Mesothelial cell of epicardium (in vitro differentiated cells): ENCODE measurements around the gene LATS2. TPM values are rescaled to one million over a fixed set of nuclear protein-coding genes. Genes with fewer than 3 reads are reported as not detected.

Source experiments
- DNase-seq, 2 experiments: peaks; one replicate each; pipeline ENCODE4 v3.0.0; 2021; ENCODE audit warnings: low spot score in 2 of 2; ENCODE audit not compliant: unreplicated experiment in 2 of 2
- H3K27ac Mint-ChIP-seq: 2 replicates; pipeline ENCODE4 v1.8.0; 2021; ENCODE audit warnings: mixed read lengths
- H3K27me3 Mint-ChIP-seq: 2 replicates; pipeline ENCODE4 v1.8.0; 2021; ENCODE audit warnings: low read depth, mixed read lengths
- H3K36me3 Mint-ChIP-seq: 2 replicates; pipeline ENCODE4 v1.8.0; 2021; ENCODE audit warnings: mixed read lengths
- H3K4me1 Mint-ChIP-seq: 2 replicates; pipeline ENCODE4 v1.8.0; 2021; ENCODE audit warnings: mixed read lengths
- H3K4me3 Mint-ChIP-seq: 2 replicates; pipeline ENCODE4 v1.8.0; 2021; ENCODE audit warnings: mild to moderate bottlenecking, moderate library complexity, mixed read lengths
- H3K9me3 Mint-ChIP-seq: 2 replicates; pipeline ENCODE4 v1.8.0; 2021; ENCODE audit warnings: mixed read lengths
- total RNA-seq: library from RNA; stranded (reverse); gene quantifications from 3 replicates; pipeline ENCODE4 v1.2.1, GENCODE V29; 2021
- TF ChIP-seq, protein P1 (sequence below): fragments of 200-600 bp; sonication (generic); IDR thresholded peaks from one replicate; pipeline ENCODE4 v1.5.0; 2021; ENCODE audit warnings: antibody characterized with exemption; ENCODE audit not compliant: unreplicated experiment

Gene LATS2
- total RNA-seq, 1 donor from 2014 or later = 30.2 TPM

DNA sequence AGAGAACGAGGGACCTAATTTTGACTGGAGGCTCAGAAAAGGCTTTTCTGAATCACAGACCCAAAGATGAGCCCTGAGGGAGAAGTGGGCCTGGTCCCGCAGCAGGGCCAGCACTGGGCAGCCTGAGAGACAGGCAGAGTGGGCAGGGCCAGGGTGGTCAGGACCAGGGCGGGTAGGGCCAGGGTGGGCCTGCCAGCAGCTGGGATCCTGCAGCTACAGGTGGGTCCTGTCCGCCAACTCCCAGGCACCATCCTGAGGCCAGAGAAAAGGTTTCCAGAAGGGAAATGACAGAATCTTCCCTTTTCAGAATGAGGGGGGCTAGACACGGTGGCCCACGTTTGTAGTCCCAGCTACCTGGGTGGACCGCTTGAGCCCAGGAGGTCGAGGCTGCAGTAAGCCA lies 23.7 kb downstream of the LATS2 start:
- TF ChIP-seq, protein P1, sequence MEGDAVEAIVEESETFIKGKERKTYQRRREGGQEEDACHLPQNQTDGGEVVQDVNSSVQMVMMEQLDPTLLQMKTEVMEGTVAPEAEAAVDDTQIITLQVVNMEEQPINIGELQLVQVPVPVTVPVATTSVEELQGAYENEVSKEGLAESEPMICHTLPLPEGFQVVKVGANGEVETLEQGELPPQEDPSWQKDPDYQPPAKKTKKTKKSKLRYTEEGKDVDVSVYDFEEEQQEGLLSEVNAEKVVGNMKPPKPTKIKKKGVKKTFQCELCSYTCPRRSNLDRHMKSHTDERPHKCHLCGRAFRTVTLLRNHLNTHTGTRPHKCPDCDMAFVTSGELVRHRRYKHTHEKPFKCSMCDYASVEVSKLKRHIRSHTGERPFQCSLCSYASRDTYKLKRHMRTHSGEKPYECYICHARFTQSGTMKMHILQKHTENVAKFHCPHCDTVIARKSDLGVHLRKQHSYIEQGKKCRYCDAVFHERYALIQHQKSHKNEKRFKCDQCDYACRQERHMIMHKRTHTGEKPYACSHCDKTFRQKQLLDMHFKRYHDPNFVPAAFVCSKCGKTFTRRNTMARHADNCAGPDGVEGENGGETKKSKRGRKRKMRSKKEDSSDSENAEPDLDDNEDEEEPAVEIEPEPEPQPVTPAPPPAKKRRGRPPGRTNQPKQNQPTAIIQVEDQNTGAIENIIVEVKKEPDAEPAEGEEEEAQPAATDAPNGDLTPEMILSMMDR = no peak
- Mint-ChIP-seq H3K4me1 (peaks cover 42% of the 10 kb centered on the region), H3K27ac (no peak overlapping the region)

DNA sequence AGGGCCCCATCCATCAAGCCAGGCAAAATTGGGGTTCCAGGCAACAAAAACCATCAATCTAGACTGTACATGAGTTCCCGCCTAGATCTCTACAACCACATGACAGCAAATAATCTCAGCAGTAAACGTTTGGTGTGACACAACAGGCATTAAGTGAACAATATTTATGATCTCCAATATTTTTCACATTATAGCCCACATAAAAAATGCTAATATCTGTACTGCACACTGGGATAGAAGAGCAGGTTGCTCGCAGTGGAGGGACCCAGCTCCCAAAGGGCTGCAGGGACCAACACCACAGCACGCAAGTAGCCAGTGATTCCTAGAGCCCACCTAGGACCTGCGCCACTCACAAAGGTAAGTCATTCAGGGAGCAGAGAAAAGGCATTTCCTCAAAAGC lies 25.9 kb downstream of the LATS2 start:
- Mint-ChIP-seq H3K27me3 (no peaks in the 10 kb centered on the region), H3K4me3 (no peak overlapping the region), H3K27ac (peak overlapping the region; percentile 32), H3K4me1 (peaks cover 31% of the 10 kb centered on the region), H3K36me3 (peaks cover 9% of the 10 kb centered on the region), H3K9me3 (peaks cover 7% of the 10 kb centered on the region)
- TF ChIP-seq, protein P1 = no peak
- DNase-seq = no peak

More for the DNA sequence above, 23.7 kb downstream of the LATS2 start:
- H3K36me3 Mint-ChIP-seq = peaks cover 9% of the 10 kb centered on the region
- no peak overlapping the region for H3K4me3 Mint-ChIP-seq
- H3K9me3 Mint-ChIP-seq = no peaks in the 10 kb centered on the region
- no peaks in the 10 kb centered on the region for H3K27me3 Mint-ChIP-seq
- DNase-seq = no peak

DNA sequence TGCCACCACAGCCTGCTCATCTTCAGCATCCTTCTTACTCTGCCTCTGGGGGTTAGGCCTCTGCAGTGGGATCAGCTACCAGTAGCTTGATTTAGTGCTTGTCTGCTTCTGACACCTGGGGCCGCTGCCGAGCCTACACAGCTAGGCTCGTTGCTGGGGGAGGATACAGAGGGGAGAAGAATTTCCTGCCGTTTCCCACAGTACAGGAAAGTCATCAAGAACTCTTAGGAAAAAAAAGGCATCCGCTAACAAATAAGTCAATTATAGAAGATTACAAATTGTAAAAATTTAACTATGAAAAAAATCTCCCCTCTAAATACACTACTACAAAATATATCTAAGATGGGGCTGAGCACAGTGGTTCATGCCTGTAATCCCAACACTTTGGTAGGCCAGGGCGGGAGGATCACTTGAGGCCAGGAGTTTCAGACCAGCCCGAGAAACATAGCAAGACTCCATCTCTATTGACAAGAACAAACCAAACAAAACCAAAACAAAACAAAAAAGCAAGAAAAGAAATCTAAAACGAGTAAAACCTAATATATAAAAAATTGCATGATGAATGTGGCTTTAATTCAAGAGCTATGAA lies 26.7 kb downstream of the LATS2 start:
- peak overlapping the region; percentile 74 for H3K27ac Mint-ChIP-seq
- H3K4me3 Mint-ChIP-seq = no peak overlapping the region
- DNase-seq = no peak
- peaks cover 26% of the 10 kb centered on the region for H3K4me1 Mint-ChIP-seq
- peaks cover 9% of the 10 kb centered on the region for H3K36me3 Mint-ChIP-seq
- peaks cover 10% of the 10 kb centered on the region for H3K9me3 Mint-ChIP-seq
- H3K27me3 Mint-ChIP-seq = no peaks in the 10 kb centered on the region
- TF ChIP-seq, protein P1 = no peak

DNA sequence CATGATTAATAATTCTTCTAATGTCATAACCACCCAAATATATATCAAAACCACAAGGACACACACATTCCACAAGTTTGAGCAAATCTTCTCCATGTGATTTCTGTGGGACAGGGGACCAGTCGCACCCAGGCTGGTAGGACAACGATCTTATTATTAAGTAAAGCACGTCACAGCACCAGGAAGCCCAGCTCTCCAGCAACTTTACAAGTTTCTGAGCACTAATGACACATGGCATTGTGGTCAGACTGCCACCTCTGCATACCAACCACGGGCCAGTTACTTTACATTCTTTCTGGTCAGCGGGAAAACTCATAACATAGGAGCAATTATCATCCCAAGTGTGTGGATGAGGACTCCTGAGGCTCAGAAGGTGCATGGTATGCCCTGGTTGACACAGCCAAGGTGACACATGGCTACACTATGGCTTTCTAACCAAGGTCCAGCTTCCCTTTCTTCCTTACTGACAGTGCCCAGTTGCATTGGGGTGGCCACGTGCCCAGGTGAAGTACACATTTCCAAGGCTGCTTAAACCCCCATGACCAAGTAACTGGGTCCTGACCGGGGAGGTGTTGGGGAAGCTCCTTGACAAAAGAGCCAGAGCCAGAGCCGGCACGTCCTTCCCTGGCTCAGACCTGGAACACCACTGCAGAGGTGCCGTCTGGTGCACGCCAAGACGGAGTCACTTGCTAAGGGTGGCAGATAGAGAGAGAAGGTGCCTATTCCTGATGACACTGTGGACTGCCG lies 27.4 kb downstream of the LATS2 start:
- Mint-ChIP-seq H3K27me3 (no peaks in the 10 kb centered on the region), H3K4me1 (peaks cover 22% of the 10 kb centered on the region), H3K36me3 (peaks cover 9% of the 10 kb centered on the region), H3K27ac (peak overlapping the region; percentile 30), H3K4me3 (no peak overlapping the region), H3K9me3 (peaks cover 11% of the 10 kb centered on the region)
- DNase-seq = no peak
- TF ChIP-seq, protein P1 = no peak

DNA sequence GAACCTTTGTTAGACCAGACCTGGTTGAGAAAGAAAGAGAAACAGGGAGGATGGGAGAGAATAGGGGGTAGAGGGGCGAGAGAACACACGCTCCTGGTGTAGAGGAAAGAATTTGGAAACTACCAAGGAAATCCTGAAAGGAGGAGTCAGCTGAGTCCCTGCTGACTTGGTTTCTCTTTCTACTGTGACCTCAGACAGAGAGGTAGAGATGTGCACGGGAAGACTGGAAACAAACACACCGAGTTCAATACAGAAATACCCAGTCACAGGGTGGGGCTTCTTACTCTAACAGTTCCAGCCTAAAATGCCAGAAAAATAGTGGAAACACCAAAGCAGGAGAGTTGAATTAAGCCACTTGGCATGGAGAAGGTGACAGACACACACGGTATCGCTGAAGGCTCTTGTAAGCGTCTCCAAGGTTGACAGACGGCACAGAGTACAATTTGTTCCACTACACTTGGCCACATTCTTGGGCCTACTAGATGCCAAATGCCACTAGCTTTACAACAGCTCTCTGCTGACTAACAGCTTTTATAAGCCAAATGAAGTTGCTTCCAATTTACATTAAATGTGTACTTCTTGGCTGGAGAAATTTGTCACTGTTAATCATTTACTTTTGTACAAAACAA lies 28.1 kb downstream of the LATS2 start:
- H3K27me3 Mint-ChIP-seq = no peaks in the 10 kb centered on the region
- peaks cover 14% of the 10 kb centered on the region for H3K9me3 Mint-ChIP-seq
- TF ChIP-seq, protein P1 = no peak
- peaks cover 22% of the 10 kb centered on the region for H3K4me1 Mint-ChIP-seq
- no peak overlapping the region for H3K27ac Mint-ChIP-seq
- H3K4me3 Mint-ChIP-seq = no peak overlapping the region
- H3K36me3 Mint-ChIP-seq = peaks cover 14% of the 10 kb centered on the region
- DNase-seq = no peak
